ENCODE results near the gene PDLIM4.

PDLIM4 gene

GRCh38 chr5:132260051-132260450 is 2.6 kb downstream of the PDLIM4 start:
- TF ChIP-seq YY1 (IDR thresholded peaks at IDR 0.05; ENCODE audit: insufficient read depth, insufficient read length) (no peak), ZNF274 (IDR thresholded peaks at IDR 0.05; ENCODE audit: low read depth, low read length) (no peak), SUZ12 (IDR thresholded peaks at IDR 0.05; ENCODE audit: extremely low read depth, insufficient read depth, insufficient read length) (no peak)
- Histone ChIP-seq H3K9ac (ENCODE audit: insufficient read length, low read depth) (no peak overlapping the region), H3K27me3 (ENCODE audit: insufficient read depth, insufficient read length) (peaks cover 18% of the 10 kb centered on the region), H3K36me3 (ENCODE audit: insufficient read depth, insufficient read length, low read length) (peaks cover 13% of the 10 kb centered on the region), H3K4me1 (ENCODE audit: insufficient read depth, insufficient read length) (peaks cover 21% of the 10 kb centered on the region), H3K4me3 (ENCODE audit: insufficient read length, low read depth) (no peak overlapping the region), H3K9me3 (ENCODE audit: insufficient read depth, low read length) (no peaks in the 10 kb centered on the region)
- no peak for DNase-seq (ENCODE audit: low read depth, low spot score)

DNA sequence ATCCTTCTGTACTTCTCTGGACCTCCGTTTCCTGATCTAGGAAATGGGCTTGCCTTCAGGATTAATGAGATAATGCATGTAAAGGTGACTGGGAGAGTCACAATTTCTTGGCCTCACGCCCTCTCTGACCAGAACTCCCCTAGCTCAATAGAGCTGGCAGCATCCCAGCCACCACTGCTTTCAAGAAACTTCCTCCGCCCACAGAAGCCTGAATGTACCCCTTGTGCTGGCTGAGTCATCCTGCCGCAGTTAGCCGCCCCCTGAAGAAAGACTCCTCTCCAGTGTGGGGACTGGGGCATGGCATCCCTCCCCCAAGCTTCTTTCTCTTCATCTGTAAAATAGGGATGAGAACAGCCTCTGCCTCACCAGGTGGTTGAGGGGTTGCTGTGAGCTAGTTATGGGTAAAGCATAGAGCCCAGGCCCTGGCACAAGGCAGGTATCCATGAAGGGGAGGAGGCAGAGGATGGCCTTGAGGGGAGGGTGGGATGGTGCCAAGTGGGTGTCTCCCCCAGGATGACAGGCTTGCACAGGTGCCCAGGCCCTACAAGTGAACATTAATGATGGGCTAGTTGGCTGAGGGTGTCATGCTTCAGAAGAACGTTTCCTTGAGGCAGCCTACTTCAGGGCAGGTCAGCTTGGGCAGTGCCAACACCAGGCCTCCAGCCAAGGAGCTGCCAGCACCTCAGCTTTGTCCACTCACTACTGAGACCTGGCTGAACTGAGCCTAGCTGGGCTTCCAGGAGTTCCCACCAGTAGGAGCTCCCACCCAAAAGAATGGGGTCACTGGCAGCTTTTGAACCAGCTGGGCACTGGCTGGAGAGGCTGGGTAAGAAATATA is 3.4 kb downstream of the PDLIM4 start:
- no peak for TF ChIP-seq YY1 (IDR thresholded peaks at IDR 0.05; ENCODE audit: insufficient read depth, insufficient read length)
- TF ChIP-seq SUZ12 (IDR thresholded peaks at IDR 0.05; ENCODE audit: extremely low read depth, insufficient read depth, insufficient read length), result no peak
- TF ChIP-seq ZNF274 (IDR thresholded peaks at IDR 0.05; ENCODE audit: low read depth, low read length), result no peak
- Histone ChIP-seq H3K36me3 (ENCODE audit: insufficient read depth, insufficient read length, low read length) (peaks cover 13% of the 10 kb centered on the region), H3K9me3 (ENCODE audit: insufficient read depth, low read length) (no peaks in the 10 kb centered on the region), H3K9ac (ENCODE audit: insufficient read length, low read depth) (no peak overlapping the region), H3K4me3 (ENCODE audit: insufficient read length, low read depth) (no peak overlapping the region), H3K27me3 (ENCODE audit: insufficient read depth, insufficient read length) (peaks cover 12% of the 10 kb centered on the region), H3K4me1 (ENCODE audit: insufficient read depth, insufficient read length) (peaks cover 26% of the 10 kb centered on the region)
- DNase-seq (ENCODE audit: low read depth, low spot score), result no peak

GRCh38 chr5:132261881-132262845 is 4.7 kb downstream of the PDLIM4 start:
- Histone ChIP-seq H3K27me3 (ENCODE audit: insufficient read depth, insufficient read length) (peaks cover 3% of the 10 kb centered on the region), H3K36me3 (ENCODE audit: insufficient read depth, insufficient read length, low read length) (peaks cover 25% of the 10 kb centered on the region), H3K9me3 (ENCODE audit: insufficient read depth, low read length) (no peaks in the 10 kb centered on the region), H3K9ac (ENCODE audit: insufficient read length, low read depth) (no peak overlapping the region), H3K4me1 (ENCODE audit: insufficient read depth, insufficient read length) (peaks cover 27% of the 10 kb centered on the region), H3K4me3 (ENCODE audit: insufficient read length, low read depth) (no peak overlapping the region)
- no peak for TF ChIP-seq SUZ12 (IDR thresholded peaks at IDR 0.05; ENCODE audit: extremely low read depth, insufficient read depth, insufficient read length)
- no peak for TF ChIP-seq ZNF274 (IDR thresholded peaks at IDR 0.05; ENCODE audit: low read depth, low read length)
- TF ChIP-seq YY1 (IDR thresholded peaks at IDR 0.05; ENCODE audit: insufficient read depth, insufficient read length), result no peak
- DNase-seq (ENCODE audit: low read depth, low spot score), result no peak

DNA sequence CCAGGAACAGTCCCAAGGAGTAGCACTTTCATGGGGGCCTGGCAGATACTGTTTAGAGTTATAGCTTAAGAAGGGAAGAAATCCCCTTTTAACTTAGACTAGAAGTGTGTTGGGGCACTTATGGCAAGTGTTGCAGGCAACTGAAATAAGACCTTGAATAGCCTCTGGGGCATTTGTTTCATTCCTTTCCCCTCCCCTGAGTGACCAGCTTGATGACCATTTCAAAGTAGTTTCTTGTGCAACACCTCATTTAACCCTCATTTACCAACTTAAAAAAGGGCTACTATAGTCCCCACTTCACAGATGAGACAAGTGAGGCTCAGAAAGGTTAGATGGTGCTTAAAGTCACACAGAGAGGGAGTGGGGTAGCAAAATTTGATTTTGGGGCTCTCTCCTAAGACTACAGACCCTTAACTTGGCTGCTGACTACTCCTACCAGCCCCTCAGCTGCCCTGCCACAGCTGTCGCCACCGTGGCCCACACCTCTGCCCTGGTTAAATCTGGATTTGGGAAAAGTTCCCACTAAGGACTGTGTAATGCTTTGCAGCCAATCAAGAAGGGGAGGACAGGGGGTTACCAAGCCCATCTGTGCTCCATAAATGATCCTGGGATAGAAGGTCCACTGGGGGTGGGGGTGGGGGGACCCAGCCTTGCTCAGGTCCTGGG is 5.5 kb downstream of the PDLIM4 start:
- Histone ChIP-seq H3K9ac (ENCODE audit: insufficient read length, low read depth) (no peak overlapping the region), H3K36me3 (ENCODE audit: insufficient read depth, insufficient read length, low read length) (peaks cover 28% of the 10 kb centered on the region), H3K27me3 (ENCODE audit: insufficient read depth, insufficient read length) (peaks cover 3% of the 10 kb centered on the region), H3K4me3 (ENCODE audit: insufficient read length, low read depth) (no peak overlapping the region), H3K4me1 (ENCODE audit: insufficient read depth, insufficient read length) (peaks cover 27% of the 10 kb centered on the region), H3K9me3 (ENCODE audit: insufficient read depth, low read length) (no peaks in the 10 kb centered on the region)
- TF ChIP-seq ZNF274 (IDR thresholded peaks at IDR 0.05; ENCODE audit: low read depth, low read length) (no peak), YY1 (IDR thresholded peaks at IDR 0.05; ENCODE audit: insufficient read depth, insufficient read length) (no peak), SUZ12 (IDR thresholded peaks at IDR 0.05; ENCODE audit: extremely low read depth, insufficient read depth, insufficient read length) (no peak)
- DNase-seq (ENCODE audit: low read depth, low spot score), result no peak

GRCh38 chr5:132263548-132264261 is 6.2 kb downstream of the PDLIM4 start:
- TF ChIP-seq ZNF274 (IDR thresholded peaks at IDR 0.05; ENCODE audit: low read depth, low read length), result no peak
- no peak for TF ChIP-seq YY1 (IDR thresholded peaks at IDR 0.05; ENCODE audit: insufficient read depth, insufficient read length)
- no peak for TF ChIP-seq SUZ12 (IDR thresholded peaks at IDR 0.05; ENCODE audit: extremely low read depth, insufficient read depth, insufficient read length)
- no peaks in the 10 kb centered on the region for H3K9me3 ChIP-seq (ENCODE audit: insufficient read depth, low read length)
- no peaks in the 10 kb centered on the region for H3K27me3 ChIP-seq (ENCODE audit: insufficient read depth, insufficient read length)
- peaks cover 27% of the 10 kb centered on the region for H3K4me1 ChIP-seq (ENCODE audit: insufficient read depth, insufficient read length)
- H3K4me3 ChIP-seq (ENCODE audit: insufficient read length, low read depth), result no peak overlapping the region
- DNase-seq (ENCODE audit: low read depth, low spot score), result no peak
- no peak overlapping the region for H3K9ac ChIP-seq (ENCODE audit: insufficient read length, low read depth)
- peaks cover 28% of the 10 kb centered on the region for H3K36me3 ChIP-seq (ENCODE audit: insufficient read depth, insufficient read length, low read length)

- no peak for DNase-seq (ENCODE audit: low read depth, low spot score)
- Histone ChIP-seq H3K9me3 (ENCODE audit: insufficient read depth, low read length) (no peaks in the 10 kb centered on the region), H3K4me3 (ENCODE audit: insufficient read length, low read depth) (no peak overlapping the region), H3K27me3 (ENCODE audit: insufficient read depth, insufficient read length) (no peaks in the 10 kb centered on the region), H3K9ac (ENCODE audit: insufficient read length, low read depth) (no peak overlapping the region), H3K36me3 (ENCODE audit: insufficient read depth, insufficient read length, low read length) (peaks cover 28% of the 10 kb centered on the region), H3K4me1 (ENCODE audit: insufficient read depth, insufficient read length) (peaks cover 22% of the 10 kb centered on the region)
- no peak for TF ChIP-seq ZNF274 (IDR thresholded peaks at IDR 0.05; ENCODE audit: low read depth, low read length)
- TF ChIP-seq SUZ12 (IDR thresholded peaks at IDR 0.05; ENCODE audit: extremely low read depth, insufficient read depth, insufficient read length), result no peak
- TF ChIP-seq YY1 (IDR thresholded peaks at IDR 0.05; ENCODE audit: insufficient read depth, insufficient read length), result no peak
Measured at GRCh38 chr5:132264546-132265335, 7.2 kb downstream of the PDLIM4 start.

Measured in NT2/D1 (cell line).